SK-N-SH treated with all-trans-retinoic acid at 6 μM for 48 hours (cell line): Measurements from ENCODE around the gene EPS8.
A peak's percentile ranks its signal among the peaks of the same experiment; 100 is the strongest.

ENCODE experiments used
- ARNTL ChIP-seq: fragments of 450-650 bp; formaldehyde crosslinking; IDR thresholded peaks from 2 replicates; pipeline ENCODE4 v1.5.0; 2020; ENCODE audit warnings: low read depth, mild to moderate bottlenecking, moderate library complexity, borderline replicate concordance
- BACH2 ChIP-seq: fragments of 250-450 bp; sonication (Bioruptor Pico); IDR thresholded peaks from 2 replicates; pipeline ENCODE4 v1.9.0; 2021; ENCODE audit warnings: mild to moderate bottlenecking, borderline replicate concordance
- CSDC2 ChIP-seq: fragments of 250-450 bp; sonication (Bioruptor Pico); IDR thresholded peaks from 2 replicates; pipeline ENCODE4 v1.5.0; 2020; ENCODE audit warnings: mild to moderate bottlenecking, moderate library complexity
- GLIS3 ChIP-seq: fragments of 250-450 bp; sonication (Bioruptor Pico); IDR thresholded peaks from 2 replicates; pipeline ENCODE4 v1.5.0; 2020; ENCODE audit warnings: mild to moderate bottlenecking, moderate library complexity
- ISL1 ChIP-seq: fragments of 250-450 bp; sonication (Bioruptor Pico); IDR thresholded peaks from 2 replicates; pipeline ENCODE4 v2.1.2; 2022; ENCODE audit warnings: mild to moderate bottlenecking, moderate library complexity
- TOX ChIP-seq: fragments of 250-450 bp; sonication (Bioruptor Pico); IDR thresholded peaks from 2 replicates; pipeline ENCODE4 v1.8.0; 2021; ENCODE audit warnings: mild to moderate bottlenecking, moderate library complexity, borderline replicate concordance
- ZFP3 ChIP-seq: fragments of 250-450 bp; sonication (Bioruptor Pico); IDR thresholded peaks from 2 replicates; pipeline ENCODE4 v1.5.0; 2020; ENCODE audit warnings: mild to moderate bottlenecking, moderate library complexity
- ZNF565 ChIP-seq: fragments of 450-650 bp; formaldehyde crosslinking; conservative IDR thresholded peaks from 2 replicates; pipeline ENCODE4 v1.5.0; 2020; ENCODE audit warnings: low read depth, mild to moderate bottlenecking, moderate library complexity
- TF ChIP-seq, protein P1 (sequence below): fragments of 250-450 bp; sonication (Bioruptor Pico); IDR thresholded peaks from 2 replicates; pipeline ENCODE4 v1.8.0; 2021; ENCODE audit warnings: low read depth, mild to moderate bottlenecking, moderate library complexity, borderline replicate concordance

DNA sequence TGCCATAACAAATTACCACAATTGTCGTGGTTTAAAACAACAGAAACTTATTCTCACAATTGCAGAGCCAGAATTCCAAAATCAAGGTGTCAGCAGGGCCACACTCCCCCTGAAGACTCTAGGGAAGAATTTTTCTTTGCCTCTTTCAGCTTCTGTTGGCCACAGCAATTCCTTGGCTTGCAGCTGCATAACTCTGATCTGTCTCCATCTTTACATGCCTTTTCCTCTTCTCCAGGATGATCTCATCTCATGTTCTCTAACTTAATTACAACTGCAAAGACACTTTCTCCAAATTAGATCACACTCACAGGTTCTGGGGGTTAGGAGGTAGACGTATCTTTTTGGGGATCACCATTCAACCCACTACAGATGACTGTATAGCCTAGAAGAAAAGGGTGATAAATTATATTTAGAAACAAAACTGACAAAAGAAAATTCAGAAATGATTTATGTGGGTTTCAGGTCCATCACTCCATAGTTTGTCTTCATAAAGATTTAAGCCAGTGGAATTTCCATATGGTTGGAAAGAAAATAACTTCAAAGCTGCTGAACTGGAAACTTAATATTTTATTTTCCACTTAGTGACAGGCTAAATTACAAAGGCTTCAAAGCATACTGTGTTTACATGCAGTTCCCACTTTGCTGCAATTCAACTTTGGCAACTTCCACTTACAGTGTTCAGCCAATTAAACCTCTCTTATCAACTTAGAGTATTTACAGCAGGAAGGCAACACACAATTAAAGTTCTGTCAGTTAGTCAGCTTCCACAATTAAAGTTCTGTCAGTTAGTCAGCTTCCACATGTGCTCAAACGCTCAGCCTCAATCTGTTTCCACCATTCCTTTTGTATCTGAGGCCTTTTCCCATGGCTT, 213.3 kb downstream of the EPS8 start:
- no peak for TF ChIP-seq BACH2
- TF ChIP-seq ZNF565 (CRISPR knock-in tag) = no peak
- 0 out of 2 replicates have a peak, but pooled peaks have one; percentile 24 for TF ChIP-seq ISL1
- no peak for TF ChIP-seq ARNTL (CRISPR knock-in tag)
- TF ChIP-seq, protein P1, sequence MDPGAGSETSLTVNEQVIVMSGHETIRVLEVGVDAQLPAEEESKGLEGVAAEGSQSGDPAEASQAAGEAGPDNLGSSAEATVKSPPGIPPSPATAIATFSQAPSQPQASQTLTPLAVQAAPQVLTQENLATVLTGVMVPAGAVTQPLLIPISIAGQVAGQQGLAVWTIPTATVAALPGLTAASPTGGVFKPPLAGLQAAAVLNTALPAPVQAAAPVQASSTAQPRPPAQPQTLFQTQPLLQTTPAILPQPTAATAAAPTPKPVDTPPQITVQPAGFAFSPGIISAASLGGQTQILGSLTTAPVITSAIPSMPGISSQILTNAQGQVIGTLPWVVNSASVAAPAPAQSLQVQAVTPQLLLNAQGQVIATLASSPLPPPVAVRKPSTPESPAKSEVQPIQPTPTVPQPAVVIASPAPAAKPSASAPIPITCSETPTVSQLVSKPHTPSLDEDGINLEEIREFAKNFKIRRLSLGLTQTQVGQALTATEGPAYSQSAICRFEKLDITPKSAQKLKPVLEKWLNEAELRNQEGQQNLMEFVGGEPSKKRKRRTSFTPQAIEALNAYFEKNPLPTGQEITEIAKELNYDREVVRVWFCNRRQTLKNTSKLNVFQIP (CRISPR knock-in tag) = no peak
- TF ChIP-seq TOX (CRISPR knock-in tag) = no peak
- TF ChIP-seq ZFP3 (CRISPR knock-in tag) = no peak
- TF ChIP-seq GLIS3 (CRISPR knock-in tag) = no peak
- no peak for TF ChIP-seq CSDC2
